ENCODE results near the gene CRYBG1. TPM values are rescaled to one million over a fixed set of nuclear protein-coding genes. Genes with fewer than 3 reads are reported as not detected.
A peak's percentile ranks its signal among the peaks of the same experiment; 100 is the strongest.

Gene CRYBG1
- total and polyA plus RNA-seq, 2 of the 13 experiments (the other 11 are each of a cell fraction or from before 2014, with no cell fraction given) = 10.1 to 21.9 TPM

GRCh38 chr6:106557837-106558236 is 197.3 kb downstream of the CRYBG1 start (continued):
- TF ChIP-seq E2F5 (CRISPR knock-in tag; conservative IDR thresholded peaks at IDR 0.05) = no peak
- no peak for TF ChIP-seq ZNF136 (CRISPR knock-in tag; IDR thresholded peaks at IDR 0.05; ENCODE audit: low read depth)
- no peak for TF ChIP-seq FOSL1 (CRISPR knock-in tag; IDR thresholded peaks at IDR 0.05; ENCODE audit: borderline replicate concordance)
- no peak for TF ChIP-seq PAF1 (CRISPR knock-in tag; IDR thresholded peaks at IDR 0.05)
- no peak for TF ChIP-seq TCF12 (IDR thresholded peaks at IDR 0.05)
- TF ChIP-seq TCF12 (CRISPR knock-in tag; IDR thresholded peaks at IDR 0.05) = no peak
- TF ChIP-seq TEF (CRISPR knock-in tag; IDR thresholded peaks at IDR 0.05) = no peak
- TF ChIP-seq CEBPZ (IDR thresholded peaks at IDR 0.05; ENCODE audit: low read length) = no peak
- no peak for TF ChIP-seq MTF2 (CRISPR knock-in tag; IDR thresholded peaks at IDR 0.05; ENCODE audit: borderline replicate concordance)
- TF ChIP-seq ZNF713 (CRISPR knock-in tag; IDR thresholded peaks at IDR 0.05) = no peak
- no peak for TF ChIP-seq IRF9 (CRISPR knock-in tag; IDR thresholded peaks at IDR 0.05; ENCODE audit: borderline replicate concordance)
- no peak for TF ChIP-seq U2AF2 (IDR thresholded peaks at IDR 0.05; ENCODE audit: low read depth, low read length)
- TF ChIP-seq ZIK1 (CRISPR knock-in tag; IDR thresholded peaks at IDR 0.05; ENCODE audit: borderline replicate concordance, low read depth) = no peak
- peak; percentile 56; the same call in 1 of the 2 replicates for TF ChIP-seq RCOR2 (CRISPR knock-in tag; IDR thresholded peaks at IDR 0.05)
- TF ChIP-seq KDM5A (IDR thresholded peaks at IDR 0.05; ENCODE audit: borderline replicate concordance, low read length) = no peak
- no peak for TF ChIP-seq TSC22D2 (CRISPR knock-in tag; IDR thresholded peaks at IDR 0.05; ENCODE audit: borderline replicate concordance)
- TF ChIP-seq SAP130 (CRISPR knock-in tag; IDR thresholded peaks at IDR 0.05; ENCODE audit: low read depth) = peak; percentile 54; the same call in 1 of the 2 replicates
- no peak for TF ChIP-seq CSRNP1 (CRISPR knock-in tag; IDR thresholded peaks at IDR 0.05)
- no peak for TF ChIP-seq ARNT (IDR thresholded peaks at IDR 0.05)
- TF ChIP-seq YEATS2 (CRISPR knock-in tag; IDR thresholded peaks at IDR 0.05; ENCODE audit: borderline replicate concordance) = no peak
- TF ChIP-seq ZNF354B (CRISPR knock-in tag; IDR thresholded peaks at IDR 0.05) = no peak
- no peak for TF ChIP-seq ZNF556 (CRISPR knock-in tag; IDR thresholded peaks at IDR 0.05; ENCODE audit: borderline replicate concordance)
- no peak for TF ChIP-seq ETV6 (CRISPR knock-in tag; conservative IDR thresholded peaks at IDR 0.05)
- no peak for TF ChIP-seq ELF4 (CRISPR knock-in tag; IDR thresholded peaks at IDR 0.05; ENCODE audit: borderline replicate concordance)
- no peak for TF ChIP-seq ZNF7 (CRISPR knock-in tag; IDR thresholded peaks at IDR 0.05)
